Body of pancreas (tissue), 4 donors: ENCODE results near the gene EIF2B1.

Experiments
- CTCF ChIP-seq, 7 experiments: fragments of 450-650 bp in 4 of 7; fragments of 200-600 bp in 3 of 7; sonication (generic) in 3 of 7; IDR thresholded peaks; one replicate each; pipeline ENCODE4 v1.5.1; 2016 to 2019; ENCODE audit warnings: antibody characterized with exemption in 7 of 7
- POLR2A ChIP-seq, 3 donors: fragments of 450-650 bp; IDR thresholded peaks; one replicate each; pipeline ENCODE4 v1.6.1; 2016; ENCODE audit warnings: antibody characterized with exemption in 3 of 3, mild to moderate bottlenecking in 2 of 3

GRCh38 chr12:123678981-123679380, 45.5 kb upstream of the EIF2B1 start:
- TF ChIP-seq POLR2A (IDR thresholded peaks at IDR 0.05) (no peak), CTCF (IDR thresholded peaks at IDR 0.05) (no peak)
